ENCODE data around the gene MLF2. TPM values are rescaled to one million over a fixed set of nuclear protein-coding genes. Genes with fewer than 3 reads are reported as not detected.
"Not testable (repeated sequence)": the region's sequence is repeated elsewhere in the genome, so short reads cannot be mapped to it uniquely, and the experiment has no call there.

MLF2 gene
- polyA plus RNA-seq, 1 donor from 2014 or later: 152 TPM

GRCh38 chr12:6742080-6742479 lies 10.9 kb downstream of the MLF2 start:
- not testable (repeated sequence) for H3K27ac Mint-ChIP-seq, H3K36me3 Mint-ChIP-seq, H3K4me3 Mint-ChIP-seq, H3K27me3 Mint-ChIP-seq, H3K9me3 Mint-ChIP-seq
- peaks cover 9 to 14% (median 11%) of the 10 kb centered on the region in 3 donors for H3K4me1 Mint-ChIP-seq

- no peaks in the 10 kb centered on the region for H3K4me1 Mint-ChIP-seq
- no peak overlapping the region for H3K27ac Mint-ChIP-seq
- H3K9me3 Mint-ChIP-seq: no peaks in the 10 kb centered on the region
- no peaks in the 10 kb centered on the region for H3K27me3 Mint-ChIP-seq
- peaks cover 6% of the 10 kb centered on the region for H3K36me3 Mint-ChIP-seq
- no peak overlapping the region for H3K4me3 Mint-ChIP-seq
These were observed 16.2 kb downstream of the MLF2 start for GRCh38 chr12:6736754-6737153.

DNA sequence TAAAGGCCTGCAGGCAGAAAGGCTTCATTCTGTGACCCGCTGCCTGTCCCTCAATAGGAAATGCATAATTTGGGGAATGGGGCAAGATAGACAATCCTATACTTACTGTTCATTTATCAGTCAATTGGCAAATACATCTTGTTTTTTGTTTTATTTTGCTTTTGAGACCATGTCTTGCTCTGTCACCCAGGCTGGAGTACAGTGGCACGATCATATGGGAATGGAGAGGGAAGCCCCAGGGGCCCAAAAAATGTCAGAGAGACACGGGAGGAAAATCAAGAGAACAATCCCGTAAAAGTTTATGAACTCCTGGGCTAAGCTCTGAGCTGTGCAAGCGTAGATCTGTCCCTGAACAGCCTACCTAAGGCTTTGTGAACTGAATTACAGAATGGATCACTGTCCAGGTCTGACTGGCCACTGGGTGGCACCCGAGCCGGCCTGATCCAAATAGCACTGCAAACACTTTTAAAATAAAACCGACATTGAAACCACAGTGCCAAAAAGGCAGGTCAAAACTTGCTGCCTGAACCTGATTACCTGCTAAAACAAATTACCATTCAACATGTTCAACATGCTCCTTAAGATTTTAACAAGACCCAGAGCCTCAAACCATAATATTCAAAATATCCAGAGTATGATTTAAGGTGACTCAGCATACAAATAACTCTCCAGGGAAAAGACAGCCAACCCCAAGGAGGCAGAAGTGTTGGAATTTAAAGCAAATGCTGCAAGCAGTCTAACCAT lies 17.3 kb downstream of the MLF2 start:
- Mint-ChIP-seq H3K9me3 (no peaks in the 10 kb centered on the region), H3K27ac (peak overlapping the region in 1 of 3 donors; percentile 7), H3K36me3 (peaks cover 14% of the 10 kb centered on the region), H3K4me3 (no peak overlapping the region), H3K4me1 (peaks cover 0 to 4% (median 0%) of the 10 kb centered on the region in 3 donors), H3K27me3 (no peaks in the 10 kb centered on the region)

- peak overlapping the region in 1 of 3 donors; percentile 83 for H3K27ac Mint-ChIP-seq
These were observed 18.2 kb downstream of the MLF2 start for GRCh38 chr12:6734506-6735387.

GRCh38 chr12:6730169-6730568 lies 22.8 kb downstream of the MLF2 start:
- no peak overlapping the region for H3K27ac Mint-ChIP-seq
- no peaks in the 10 kb centered on the region for H3K27me3 Mint-ChIP-seq
- H3K36me3 Mint-ChIP-seq: peaks cover 23% of the 10 kb centered on the region
- H3K9me3 Mint-ChIP-seq: no peaks in the 10 kb centered on the region
- no peak overlapping the region for H3K4me3 Mint-ChIP-seq
- peaks cover 0 to 9% (median 9%) of the 10 kb centered on the region in 3 donors for H3K4me1 Mint-ChIP-seq

More at GRCh38 chr12:6734506-6735387, 18.2 kb downstream of the MLF2 start:
- Mint-ChIP-seq H3K4me1 (peaks cover 0 to 5% (median 2%) of the 10 kb centered on the region in 3 donors), H3K4me3 (no peak overlapping the region), H3K27me3 (no peaks in the 10 kb centered on the region), H3K36me3 (peaks cover 15% of the 10 kb centered on the region), H3K9me3 (no peaks in the 10 kb centered on the region)

GRCh38 chr12:6729186-6729585 lies 23.8 kb downstream of the MLF2 start:
- no peaks in the 10 kb centered on the region for H3K9me3 Mint-ChIP-seq
- H3K27me3 Mint-ChIP-seq: no peaks in the 10 kb centered on the region
- no peak overlapping the region for H3K27ac Mint-ChIP-seq
- peaks cover 20% of the 10 kb centered on the region for H3K36me3 Mint-ChIP-seq
- peak overlapping the region in 1 of 4 donors; percentile 20 for H3K4me3 Mint-ChIP-seq
- H3K4me1 Mint-ChIP-seq: peaks cover 0 to 14% (median 14%) of the 10 kb centered on the region in 3 donors

- peak overlapping the region in 2 of 4 donors; percentile 75 to 87 for H3K4me3 Mint-ChIP-seq
- H3K27ac Mint-ChIP-seq: peak overlapping the region in 1 of 3 donors; percentile 51
- H3K9me3 Mint-ChIP-seq: peaks cover 0 to 2% (median 0%) of the 10 kb centered on the region in 3 donors
- H3K4me1 Mint-ChIP-seq: peaks cover 8 to 24% (median 18%) of the 10 kb centered on the region in 3 donors
- H3K27me3 Mint-ChIP-seq: no peaks in the 10 kb centered on the region
- H3K36me3 Mint-ChIP-seq: peaks cover 9% of the 10 kb centered on the region
These were observed 27.6 kb downstream of the MLF2 start for GRCh38 chr12:6725350-6725749.

DNA sequence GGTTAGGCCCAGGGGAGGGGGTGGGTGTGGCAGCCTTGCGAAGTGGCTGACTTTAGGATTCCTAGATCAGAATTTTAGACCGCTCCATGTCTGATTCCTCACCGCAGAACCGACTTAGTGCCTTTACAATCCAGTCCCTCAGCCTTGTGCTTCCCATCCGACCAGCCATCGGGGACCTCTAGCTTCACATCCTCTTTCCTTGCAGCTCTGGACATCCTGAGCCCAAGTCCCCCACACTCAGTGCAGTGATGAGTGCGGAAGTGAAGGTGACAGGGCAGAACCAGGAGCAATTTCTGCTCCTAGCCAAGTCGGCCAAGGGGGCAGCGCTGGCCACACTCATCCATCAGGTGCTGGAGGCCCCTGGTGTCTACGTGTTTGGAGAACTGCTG lies 28.5 kb downstream of the MLF2 start:
- Mint-ChIP-seq H3K36me3 (peaks cover 8% of the 10 kb centered on the region), H3K4me1 (peaks cover 8 to 22% (median 17%) of the 10 kb centered on the region in 3 donors), H3K4me3 (peak overlapping the region; percentile 87 to 98 (median 94)), H3K27me3 (no peaks in the 10 kb centered on the region), H3K9me3 (peaks cover 0 to 2% (median 0%) of the 10 kb centered on the region in 3 donors), H3K27ac (peak overlapping the region; percentile 91 to 98 (median 95))

GRCh38 chr12:6723607-6724408 lies 29.1 kb downstream of the MLF2 start, which contains the start of gene COPS7A:
COPS7A (plus strand) TSS chr12:6724046; CDS start chr12:6724657, 611 bp downstream.
- H3K4me3 Mint-ChIP-seq: peak within 1 kb of the TSS; percentile 87 to 98 (median 94)
- no peaks in the 10 kb centered on the region for H3K27me3 Mint-ChIP-seq
- peaks cover 7% of the 10 kb centered on the region for H3K36me3 Mint-ChIP-seq
- H3K4me1 Mint-ChIP-seq: peaks cover 8 to 22% (median 17%) of the 10 kb centered on the region in 3 donors
- peaks cover 0 to 2% (median 0%) of the 10 kb centered on the region in 3 donors for H3K9me3 Mint-ChIP-seq
- peak within 1 kb of the TSS; percentile 91 to 98 (median 95) for H3K27ac Mint-ChIP-seq

GRCh38 chr12:6722863-6723262 lies 30.1 kb downstream of the MLF2 start:
- H3K36me3 Mint-ChIP-seq: peaks cover 6% of the 10 kb centered on the region
- H3K27ac Mint-ChIP-seq: peak overlapping the region in 1 of 3 donors; percentile 91
- H3K9me3 Mint-ChIP-seq: peaks cover 0 to 2% (median 0%) of the 10 kb centered on the region in 3 donors
- peak overlapping the region in 2 of 4 donors; percentile 43 to 50 for H3K4me3 Mint-ChIP-seq
- peaks cover 8 to 22% (median 17%) of the 10 kb centered on the region in 3 donors for H3K4me1 Mint-ChIP-seq
- no peaks in the 10 kb centered on the region for H3K27me3 Mint-ChIP-seq

- Mint-ChIP-seq H3K27me3 (peaks cover 2% of the 10 kb centered on the region), H3K9me3 (no peaks in the 10 kb centered on the region), H3K27ac (no peak overlapping the region), H3K4me3 (no peak overlapping the region), H3K36me3 (peaks cover 1% of the 10 kb centered on the region), H3K4me1 (no peaks in the 10 kb centered on the region)
These were observed 36.0 kb downstream of the MLF2 start for GRCh38 chr12:6716874-6717437.

GRCh38 chr12:6716031-6716873 lies 36.7 kb downstream of the MLF2 start:
- not testable (repeated sequence) for H3K27me3 Mint-ChIP-seq, H3K4me1 Mint-ChIP-seq, H3K4me3 Mint-ChIP-seq, H3K36me3 Mint-ChIP-seq, H3K27ac Mint-ChIP-seq, H3K9me3 Mint-ChIP-seq

DNA sequence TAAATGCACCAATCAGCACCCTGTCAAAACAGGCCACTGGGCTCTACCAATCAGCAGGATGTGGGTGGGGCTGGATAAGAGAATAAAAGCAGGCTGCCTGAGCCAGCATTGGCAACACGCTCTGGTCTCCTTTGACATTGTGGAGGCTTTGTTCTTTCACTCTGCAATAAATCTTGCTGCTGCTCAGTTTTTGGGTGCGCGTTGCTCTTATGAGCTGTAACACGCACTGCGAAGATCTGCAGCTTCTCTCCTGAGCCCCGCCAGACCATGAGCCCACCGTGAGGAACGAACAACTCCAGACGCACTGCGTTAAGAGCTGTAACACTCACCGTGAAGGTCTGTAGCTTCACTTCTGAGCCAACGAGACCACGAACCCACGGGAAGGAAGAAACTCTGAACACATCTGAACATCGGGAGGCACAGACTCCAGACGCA lies 44.0 kb downstream of the MLF2 start:
- Mint-ChIP-seq H3K4me1 (no peaks in the 10 kb centered on the region), H3K36me3 (no peaks in the 10 kb centered on the region), H3K9me3 (no peaks in the 10 kb centered on the region), H3K27me3 (peaks cover 16% of the 10 kb centered on the region), H3K27ac (no peak overlapping the region), H3K4me3 (peak overlapping the region in 2 of 4 donors; percentile 8 to 56)
